ENCODE measurements around the gene EIF4E1B. TPM values are rescaled to one million over a fixed set of nuclear protein-coding genes. Genes with fewer than 3 reads are reported as not detected.

The EIF4E1B gene
- polyA plus RNA-seq, 3 donors, result 0.09 TPM; not detected in 2

- no peak for DNase-seq (ENCODE audit: extremely low read depth in 1 of 11, low read depth in 9 of 11, low spot score in 4 of 11)
Measured at GRCh38 chr5:176621661-176622079, 8.8 kb upstream of the EIF4E1B start.

DNA sequence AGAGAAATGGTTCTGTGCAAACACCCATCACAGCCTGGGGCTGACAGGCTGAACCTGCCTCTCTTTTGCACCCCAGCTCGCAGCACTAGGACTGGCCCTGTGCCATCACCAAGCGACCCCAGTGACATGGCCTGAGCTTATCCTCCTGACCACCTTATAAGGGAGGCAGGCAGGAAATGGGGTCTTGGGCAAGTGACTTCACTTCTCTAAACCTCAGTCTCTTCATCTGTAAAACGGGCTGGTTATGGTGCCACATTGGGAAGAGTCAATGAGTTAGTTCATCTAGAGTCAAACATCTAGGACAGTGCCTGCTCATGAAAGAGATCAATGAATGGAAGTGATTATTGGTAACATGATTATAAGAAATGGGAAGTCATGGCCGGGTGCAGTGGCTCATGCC is 6.3 kb upstream of the EIF4E1B start:
- no peak for DNase-seq (ENCODE audit: extremely low read depth in 1 of 11, low read depth in 9 of 11, low spot score in 4 of 11)

DNA sequence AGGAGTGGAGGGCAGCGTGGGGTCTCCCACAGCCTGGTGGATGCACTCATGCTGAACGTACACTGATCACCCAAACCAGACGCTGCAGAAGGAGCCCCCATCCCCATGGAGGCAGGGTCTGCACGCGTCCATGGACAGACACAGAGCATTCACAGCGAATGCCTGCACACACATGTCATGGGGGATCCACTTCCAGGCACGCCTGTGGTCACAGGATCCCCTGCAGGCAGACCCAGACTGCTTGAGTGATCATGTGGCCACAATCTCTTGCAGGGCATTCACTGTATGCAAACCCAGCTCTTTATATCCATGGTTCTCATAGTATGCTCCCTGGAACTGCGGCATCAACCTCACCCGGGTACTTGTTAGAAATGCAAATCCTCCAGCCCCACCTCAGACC is 5.5 kb upstream of the EIF4E1B start:
- DNase-seq (ENCODE audit: extremely low read depth in 1 of 11, low read depth in 9 of 11, low spot score in 4 of 11), result no peak

GRCh38 chr5:176625512-176625911 is 5.0 kb upstream of the EIF4E1B start:
- no peak for DNase-seq (ENCODE audit: extremely low read depth in 1 of 11, low read depth in 9 of 11, low spot score in 4 of 11)

DNA sequence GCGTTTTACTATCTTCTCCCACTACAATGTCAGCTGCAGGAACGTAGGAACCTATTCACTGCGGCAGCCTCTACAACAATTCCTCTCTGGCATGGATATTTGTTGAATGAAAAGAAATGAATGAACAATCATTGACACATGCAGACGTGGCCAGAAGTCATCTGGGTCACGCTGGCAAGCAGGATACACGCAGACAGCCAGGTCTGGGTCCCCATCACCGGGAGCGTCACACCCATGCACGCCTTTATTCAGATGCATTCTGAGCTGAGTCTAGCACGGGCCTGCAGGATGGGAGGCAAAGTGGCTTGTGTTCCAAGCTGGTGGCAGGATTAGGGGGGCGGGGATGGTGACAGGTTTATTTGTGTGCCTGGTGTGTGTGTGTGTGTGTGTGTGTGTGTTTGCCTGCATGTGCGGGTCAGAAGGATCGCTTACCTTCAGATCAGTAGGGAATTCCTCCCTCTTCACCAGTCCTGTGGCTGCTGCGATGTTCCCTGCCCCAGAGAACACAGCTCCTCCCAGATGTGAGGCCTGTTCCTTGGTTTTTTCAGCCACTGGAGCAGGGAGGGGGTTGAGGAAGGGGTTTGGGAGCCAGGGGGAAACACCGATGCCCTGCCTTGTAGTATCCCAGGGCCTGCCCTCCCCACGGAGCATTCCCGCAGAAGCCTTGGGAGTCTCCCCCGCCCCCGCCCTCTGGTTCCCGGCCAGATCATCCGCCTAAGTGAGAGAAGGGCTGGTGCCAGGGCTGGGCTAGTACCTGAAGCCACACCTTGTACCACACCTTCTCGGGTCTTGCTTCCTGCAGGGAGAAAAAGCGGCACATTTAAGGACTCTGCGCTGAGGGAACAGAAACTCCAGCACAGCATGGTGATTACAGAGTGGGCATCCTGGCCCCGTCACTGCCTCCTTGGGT is 4.3 kb upstream of the EIF4E1B start:
- DNase-seq (ENCODE audit: extremely low read depth in 1 of 11, low read depth in 9 of 11, low spot score in 4 of 11), result no peak

DNA sequence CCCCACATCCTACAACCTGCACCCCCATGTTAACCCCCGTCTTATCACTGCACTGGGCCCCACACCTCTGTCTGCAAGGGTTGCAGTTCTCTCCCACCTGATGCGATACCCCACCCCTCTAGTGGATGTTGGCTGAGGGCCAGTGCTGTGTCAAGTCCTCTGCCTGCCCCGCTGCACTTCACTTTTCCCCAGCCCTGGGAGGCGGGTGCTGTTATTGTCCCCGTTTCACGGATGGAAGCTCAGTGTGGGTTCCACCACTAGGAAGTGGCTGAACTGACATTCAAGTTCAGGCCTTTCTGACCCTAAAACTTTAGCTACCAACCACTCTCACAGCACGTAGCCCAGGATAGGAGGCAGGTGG is 3.6 kb upstream of the EIF4E1B start:
- no peak for DNase-seq (ENCODE audit: extremely low read depth in 1 of 11, low read depth in 9 of 11, low spot score in 4 of 11)

DNA sequence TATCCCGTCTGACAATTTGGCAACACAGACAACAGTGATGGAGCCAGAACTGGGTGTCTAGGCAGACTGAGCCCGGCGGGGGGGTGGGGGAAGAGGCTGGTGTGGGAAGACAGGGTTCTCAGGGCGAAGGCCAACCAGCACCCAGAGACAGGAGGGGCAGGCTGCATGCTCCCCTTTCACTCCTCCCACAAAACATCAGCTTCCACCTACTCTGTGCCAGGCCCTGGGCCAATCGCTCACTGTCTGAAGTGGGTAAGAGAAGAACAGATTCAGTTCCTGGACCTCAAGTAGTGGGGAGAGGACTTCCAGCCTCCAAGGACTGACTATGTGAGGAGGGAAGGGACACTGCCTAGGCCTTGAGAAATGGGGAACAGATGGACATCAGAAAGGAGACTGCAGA is 2.9 kb upstream of the EIF4E1B start:
- no peak for DNase-seq (ENCODE audit: extremely low read depth in 1 of 11, low read depth in 9 of 11, low spot score in 4 of 11)

DNA sequence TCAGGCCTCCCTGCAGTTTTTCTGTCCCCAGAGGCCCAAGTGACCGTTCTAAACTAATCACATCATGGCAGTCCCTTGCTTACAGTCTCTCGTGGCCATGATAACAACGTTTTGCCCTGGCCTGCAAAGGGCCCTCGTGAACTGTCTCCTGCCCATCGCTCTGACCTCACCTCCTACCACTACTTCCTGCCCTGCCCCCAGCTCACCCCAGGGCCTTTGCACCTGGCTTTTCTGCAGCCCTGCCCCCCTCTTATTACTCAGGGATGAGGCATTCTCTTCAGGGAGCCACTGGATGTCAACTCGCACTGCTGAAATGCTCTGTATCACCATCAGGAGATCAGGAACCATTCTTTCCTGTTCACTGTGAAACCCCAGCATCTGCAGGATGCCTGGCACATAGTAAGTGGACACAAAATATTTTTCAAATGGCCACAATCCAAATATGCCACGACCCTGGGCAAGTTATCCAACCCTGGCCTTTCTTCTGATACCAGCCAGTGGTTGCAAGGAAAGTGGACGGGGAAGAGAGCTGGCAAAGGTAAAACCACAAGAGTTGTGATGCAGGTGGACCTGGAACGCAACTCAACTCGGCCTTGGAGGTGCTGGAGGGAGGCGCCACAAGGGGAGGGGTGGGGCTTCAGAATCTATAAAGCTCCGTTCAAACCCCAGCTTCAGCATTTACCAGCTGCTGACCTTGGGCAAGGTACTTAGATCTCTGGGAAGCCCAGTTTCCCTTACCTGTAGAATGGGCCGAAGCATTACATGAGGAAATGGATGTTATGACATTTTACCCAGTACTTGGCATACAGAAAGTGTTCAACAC is 1.9 kb upstream of the EIF4E1B start:
- no peak for DNase-seq (ENCODE audit: extremely low read depth in 1 of 11, low read depth in 9 of 11, low spot score in 4 of 11)

GRCh38 chr5:176629317-176629852 is 1.1 kb upstream of the EIF4E1B start:
- no peak for DNase-seq (ENCODE audit: extremely low read depth in 1 of 11, low read depth in 9 of 11, low spot score in 4 of 11)

DNA sequence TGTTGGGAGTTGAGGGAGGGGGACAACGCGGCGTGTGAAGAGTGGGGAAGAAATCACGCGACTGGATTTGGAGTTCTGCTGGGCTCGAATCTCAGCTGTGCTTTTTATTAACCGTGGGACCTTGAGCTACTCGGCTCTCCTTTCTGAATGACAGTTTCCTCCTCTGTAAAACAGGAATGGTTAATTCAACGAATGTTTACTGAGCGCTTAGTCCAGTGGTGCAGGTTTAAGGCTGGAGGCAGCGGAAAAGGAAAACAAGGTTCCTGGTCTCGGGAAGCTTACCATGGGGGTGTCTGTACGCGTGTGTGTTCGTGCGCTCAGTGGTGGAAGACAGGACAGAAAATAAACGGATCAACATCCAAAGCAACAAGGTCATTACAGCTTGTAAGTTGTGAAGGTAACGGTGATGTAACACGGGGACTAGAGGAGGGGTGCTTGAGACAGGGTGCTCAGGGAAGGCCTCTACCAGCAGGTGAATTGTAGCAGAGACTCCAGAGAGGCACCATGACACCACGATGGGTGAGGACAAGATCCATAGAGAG is 277 bp downstream of the EIF4E1B start:
- DNase-seq (ENCODE audit: extremely low read depth in 1 of 11, low read depth in 9 of 11, low spot score in 4 of 11), result peak in 1 of 11 donors; percentile 13

DNA sequence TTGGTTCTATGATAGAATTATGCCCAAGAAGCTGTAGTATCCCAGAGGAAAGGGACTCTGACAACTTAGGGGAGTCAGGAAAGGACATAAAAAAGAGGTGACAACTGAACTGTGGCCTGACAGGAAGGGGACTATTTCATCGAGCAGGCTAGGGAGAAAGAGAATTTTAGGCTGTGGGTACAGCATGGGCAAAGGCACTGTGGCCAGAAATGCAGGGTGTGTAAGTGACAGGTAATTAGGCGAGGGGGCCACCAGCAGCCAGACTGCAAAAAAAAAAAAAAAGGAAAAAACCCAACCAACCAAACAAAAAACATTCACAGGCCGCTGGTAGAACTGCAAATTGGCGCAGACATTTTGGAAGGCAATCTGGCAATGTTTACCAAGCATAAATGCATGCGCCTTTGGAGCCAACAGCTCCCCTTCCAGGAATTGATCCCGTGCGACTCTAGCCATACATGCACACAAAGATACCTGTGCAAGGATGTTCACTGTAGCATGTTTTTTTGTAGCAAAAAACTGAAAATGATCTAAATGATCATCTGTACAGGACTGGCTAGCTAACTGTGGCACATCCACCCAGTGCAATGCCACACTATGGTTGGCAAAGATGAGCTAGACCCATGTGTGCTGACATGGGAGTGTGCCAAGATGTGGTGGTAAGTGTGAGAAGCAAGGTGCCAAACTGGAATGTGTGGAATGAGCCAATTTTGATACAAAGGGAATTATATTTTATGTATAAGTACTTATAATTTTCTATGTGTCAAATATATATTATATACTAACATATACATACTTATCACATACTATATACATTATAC is 1.1 kb downstream of the EIF4E1B start:
- DNase-seq (ENCODE audit: extremely low read depth in 1 of 11, low read depth in 9 of 11, low spot score in 4 of 11), result no peak

DNA sequence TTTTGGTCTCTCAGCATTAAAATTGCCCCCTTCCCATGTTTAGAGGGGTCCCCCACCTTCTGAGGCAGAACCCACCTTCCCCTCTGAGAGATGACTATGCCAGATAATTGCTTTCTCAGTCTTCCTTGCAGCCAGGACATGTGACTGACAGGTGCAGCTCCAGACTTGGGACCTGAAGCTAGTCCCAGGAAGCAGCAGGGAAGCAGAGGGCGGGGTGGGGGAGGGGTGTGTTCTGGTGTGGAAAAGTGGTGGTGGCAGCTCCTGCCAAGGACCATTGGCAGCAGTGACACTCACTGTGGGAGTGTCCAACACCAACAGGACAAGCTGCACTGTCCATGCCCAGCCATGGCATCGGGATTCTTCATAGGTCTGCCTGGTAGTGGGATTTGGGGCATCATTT is 2.3 kb downstream of the EIF4E1B start:
- DNase-seq (ENCODE audit: extremely low read depth in 1 of 11, low read depth in 9 of 11, low spot score in 4 of 11), result no peak

DNA sequence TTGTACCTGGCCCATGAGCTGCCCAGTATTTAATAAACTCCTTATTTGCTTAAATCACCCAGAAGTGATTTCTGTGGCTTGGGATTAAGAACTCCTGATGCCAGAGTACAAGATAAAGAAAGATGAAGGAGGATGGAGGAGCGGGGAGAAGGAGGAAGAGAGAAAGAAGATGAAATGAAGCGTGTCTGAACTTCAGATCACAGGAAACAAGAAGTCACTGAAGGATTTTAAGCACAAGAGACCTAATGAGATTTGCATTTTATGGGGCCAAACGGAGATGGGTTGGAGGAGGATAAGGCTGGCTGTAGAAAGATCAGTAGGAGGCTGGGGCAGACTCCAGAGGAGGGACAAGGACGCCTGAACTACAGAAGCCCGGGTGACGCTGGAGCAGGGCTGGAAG is 3.1 kb downstream of the EIF4E1B start:
- DNase-seq (ENCODE audit: extremely low read depth in 1 of 11, low read depth in 9 of 11, low spot score in 4 of 11), result no peak

- DNase-seq (ENCODE audit: extremely low read depth in 1 of 11, low read depth in 9 of 11, low spot score in 4 of 11), result no peak
Measured at GRCh38 chr5:176636426-176636825, 6.0 kb downstream of the EIF4E1B start.

GRCh38 chr5:176637556-176637955 is 7.1 kb downstream of the EIF4E1B start:
- no peak for DNase-seq (ENCODE audit: extremely low read depth in 1 of 11, low read depth in 9 of 11, low spot score in 4 of 11)

GRCh38 chr5:176638437-176638836 is 8.0 kb downstream of the EIF4E1B start:
- no peak for DNase-seq (ENCODE audit: extremely low read depth in 1 of 11, low read depth in 9 of 11, low spot score in 4 of 11)

- no peak for DNase-seq (ENCODE audit: extremely low read depth in 1 of 11, low read depth in 9 of 11, low spot score in 4 of 11)
Measured at GRCh38 chr5:176639208-176639607, 8.7 kb downstream of the EIF4E1B start.

DNA sequence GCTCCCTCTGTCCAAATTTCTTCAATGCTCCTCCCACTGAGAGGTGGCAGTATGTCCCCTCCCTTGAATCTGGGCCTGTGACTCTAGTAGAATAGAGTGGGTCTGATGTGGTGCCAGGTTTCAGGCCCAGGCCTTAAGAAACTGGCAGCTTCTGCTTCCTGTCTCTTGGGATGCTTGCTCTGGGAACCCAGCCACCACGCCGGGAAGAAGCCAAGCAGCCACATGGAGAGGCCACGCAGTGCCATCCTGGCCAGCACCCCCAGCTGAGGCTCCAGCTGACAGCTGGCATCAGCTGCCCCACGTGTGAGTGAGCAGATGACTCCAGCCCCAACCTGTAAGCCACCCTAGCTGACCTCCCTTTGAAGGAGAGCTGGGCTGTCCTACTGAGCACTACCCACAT is 9.5 kb downstream of the EIF4E1B start:
- DNase-seq (ENCODE audit: extremely low read depth in 1 of 11, low read depth in 9 of 11, low spot score in 4 of 11), result no peak

DNA sequence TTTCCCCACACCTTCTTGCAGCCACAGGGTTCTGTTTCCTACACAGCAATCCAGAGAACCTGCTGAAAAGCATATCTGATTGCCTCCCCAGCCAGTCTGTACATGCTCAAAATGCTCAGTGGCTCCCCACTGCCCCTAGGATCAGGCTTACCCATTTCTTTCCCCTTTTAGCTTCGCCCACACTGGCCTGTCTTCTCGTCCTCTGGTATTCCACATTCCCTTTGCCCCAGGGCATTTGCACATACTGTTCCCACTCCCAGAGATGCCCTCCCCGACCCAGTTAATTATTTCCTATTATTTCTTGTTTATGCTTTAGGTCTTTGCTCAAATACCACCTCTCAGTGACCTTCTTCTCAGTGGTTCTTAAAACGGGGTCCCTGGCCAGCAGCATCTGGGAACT is 10.1 kb downstream of the EIF4E1B start:
- DNase-seq (ENCODE audit: extremely low read depth in 1 of 11, low read depth in 9 of 11, low spot score in 4 of 11), result no peak

Data from renal cortex interstitium (tissue), 11 donors.